Left ventricle myocardium inferior (tissue), 1 donor: ENCODE measurements around the gene MVK. TPM values are rescaled to one million over a fixed set of nuclear protein-coding genes. Genes with fewer than 3 reads are reported as not detected.

ENCODE experiments used
- DNase-seq: peaks from one replicate; pipeline ENCODE4 v3.0.0-alpha.2; 2020
- H3K27ac ChIP-seq: fragments of 200-600 bp; replicated peaks from 2 replicates; pipeline ENCODE4 v1.8.0; 2021
- H3K27me3 ChIP-seq: fragments of 200-600 bp; 2 replicates; pipeline ENCODE4 v1.8.0; 2021; ENCODE audit warnings: low read depth
- H3K36me3 ChIP-seq: fragments of 200-600 bp; 2 replicates; pipeline ENCODE4 v1.8.0; 2021
- H3K4me1 ChIP-seq: fragments of 200-600 bp; 2 replicates; pipeline ENCODE4 v1.8.0; 2021
- H3K4me3 ChIP-seq: fragments of 200-600 bp; 2 replicates; pipeline ENCODE4 v1.8.0; 2021; ENCODE audit warnings: mild to moderate bottlenecking, moderate library complexity
- H3K9me3 ChIP-seq: fragments of 200-600 bp; replicated peaks from 2 replicates; pipeline ENCODE4 v1.8.0; 2021
- intact Hi-C: fragments of 100-400 bp; cut with micrococcal nuclease; formaldehyde crosslinking; loops from one replicate; pipeline ENCODE4 v1.11.0; 2022
- total RNA-seq: library from RNA; stranded (reverse); fragmentation: NEBNext Ultra II Directional; extraction: Animal tissue kit (Norgen Biotek cat#: 25700); gene quantifications from one replicate; pipeline ENCODE4 v1.2.1, GENCODE V29; 2021
- TF ChIP-seq, protein P1 (sequence below): fragments of 200-600 bp; IDR thresholded peaks from 2 replicates; pipeline ENCODE4 v1.8.0; 2021; ENCODE audit warnings: antibody characterized with exemption, mild to moderate bottlenecking, borderline replicate concordance
- donor health status: DM: no; HTN: yes; CAD: no; lungs with severe emphysema.

MVK gene
- total RNA-seq, 1 donor from 2014 or later: 8.4 TPM

DNA sequence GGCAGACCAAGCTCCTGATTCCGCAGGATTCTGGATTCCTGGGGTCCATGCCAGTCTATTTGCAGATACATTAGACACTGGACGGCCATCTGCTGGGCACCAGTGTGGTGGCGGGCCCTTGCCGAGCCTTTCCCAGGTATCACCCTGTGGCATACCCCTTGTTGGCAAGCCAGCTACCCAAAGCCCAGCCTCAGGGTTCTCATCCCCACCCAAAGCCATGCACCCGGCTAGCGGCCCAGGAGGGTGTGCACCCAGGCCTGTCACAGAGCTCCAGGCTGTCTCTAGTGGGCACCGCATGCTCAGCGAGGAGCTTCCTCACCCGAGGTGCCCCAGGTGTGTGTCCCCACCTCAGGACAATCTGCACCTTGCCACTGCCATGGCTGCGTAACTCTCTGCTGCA is 14.0 kb upstream of the MVK start:
- Histone ChIP-seq H3K27ac (no peak overlapping the region), H3K4me3 (no peak overlapping the region), H3K4me1 (peaks cover 18% of the 10 kb centered on the region), H3K9me3 (no peaks in the 10 kb centered on the region), H3K36me3 (peaks cover 38% of the 10 kb centered on the region), H3K27me3 (no peaks in the 10 kb centered on the region)
- TF ChIP-seq, protein P1, sequence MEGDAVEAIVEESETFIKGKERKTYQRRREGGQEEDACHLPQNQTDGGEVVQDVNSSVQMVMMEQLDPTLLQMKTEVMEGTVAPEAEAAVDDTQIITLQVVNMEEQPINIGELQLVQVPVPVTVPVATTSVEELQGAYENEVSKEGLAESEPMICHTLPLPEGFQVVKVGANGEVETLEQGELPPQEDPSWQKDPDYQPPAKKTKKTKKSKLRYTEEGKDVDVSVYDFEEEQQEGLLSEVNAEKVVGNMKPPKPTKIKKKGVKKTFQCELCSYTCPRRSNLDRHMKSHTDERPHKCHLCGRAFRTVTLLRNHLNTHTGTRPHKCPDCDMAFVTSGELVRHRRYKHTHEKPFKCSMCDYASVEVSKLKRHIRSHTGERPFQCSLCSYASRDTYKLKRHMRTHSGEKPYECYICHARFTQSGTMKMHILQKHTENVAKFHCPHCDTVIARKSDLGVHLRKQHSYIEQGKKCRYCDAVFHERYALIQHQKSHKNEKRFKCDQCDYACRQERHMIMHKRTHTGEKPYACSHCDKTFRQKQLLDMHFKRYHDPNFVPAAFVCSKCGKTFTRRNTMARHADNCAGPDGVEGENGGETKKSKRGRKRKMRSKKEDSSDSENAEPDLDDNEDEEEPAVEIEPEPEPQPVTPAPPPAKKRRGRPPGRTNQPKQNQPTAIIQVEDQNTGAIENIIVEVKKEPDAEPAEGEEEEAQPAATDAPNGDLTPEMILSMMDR: no peak
- intact Hi-C loops: no loop called here
- no peak for DNase-seq

DNA sequence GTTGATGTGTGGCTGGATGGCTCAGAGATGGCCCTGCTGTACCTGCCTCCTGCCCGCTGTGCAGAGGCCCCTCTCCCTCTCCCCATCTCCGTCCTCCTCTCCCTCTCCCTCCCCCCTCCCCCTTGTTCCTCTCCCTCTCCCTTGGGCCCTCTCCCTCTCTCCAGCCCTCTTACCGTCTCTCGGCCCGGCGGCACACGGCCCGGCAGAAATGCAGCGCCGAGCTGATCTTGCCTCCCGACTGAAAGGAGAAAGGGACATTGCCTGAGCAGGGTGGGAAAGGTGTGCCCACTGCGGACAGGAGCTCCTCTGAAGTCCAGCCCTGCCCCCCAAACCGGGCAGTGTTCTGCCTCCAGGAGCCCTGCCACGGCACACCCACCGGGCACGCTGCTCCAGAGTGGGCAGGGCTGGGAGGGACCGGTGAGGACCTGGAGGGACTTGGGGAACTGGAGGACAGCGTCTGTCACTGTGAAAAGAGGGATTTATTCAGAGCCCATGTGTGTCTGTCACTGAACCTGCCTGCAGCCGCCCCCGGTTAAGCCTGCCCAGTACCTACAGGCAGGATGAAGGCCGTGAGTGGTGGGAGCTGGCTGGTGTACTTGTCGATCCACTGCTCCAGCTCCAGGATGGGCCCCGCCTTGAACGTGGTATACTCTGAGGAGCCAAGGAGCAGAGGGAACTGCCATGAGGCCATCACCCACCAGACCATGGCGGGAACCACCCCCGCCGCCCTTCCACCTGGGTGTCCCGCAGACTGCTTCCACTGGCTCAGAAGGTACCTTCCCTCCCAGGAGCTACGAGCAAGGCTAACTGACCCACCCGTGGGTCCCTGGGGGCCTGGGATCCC is 12.5 kb upstream of the MVK start:
- no peaks in the 10 kb centered on the region for H3K27me3 ChIP-seq
- DNase-seq: no peak
- no peaks in the 10 kb centered on the region for H3K9me3 ChIP-seq
- TF ChIP-seq, protein P1: no peak
- H3K4me1 ChIP-seq: peaks cover 21% of the 10 kb centered on the region
- H3K27ac ChIP-seq: no peak overlapping the region
- intact Hi-C loops: no loop called here
- H3K36me3 ChIP-seq: peaks cover 50% of the 10 kb centered on the region
- H3K4me3 ChIP-seq: no peak overlapping the region

DNA sequence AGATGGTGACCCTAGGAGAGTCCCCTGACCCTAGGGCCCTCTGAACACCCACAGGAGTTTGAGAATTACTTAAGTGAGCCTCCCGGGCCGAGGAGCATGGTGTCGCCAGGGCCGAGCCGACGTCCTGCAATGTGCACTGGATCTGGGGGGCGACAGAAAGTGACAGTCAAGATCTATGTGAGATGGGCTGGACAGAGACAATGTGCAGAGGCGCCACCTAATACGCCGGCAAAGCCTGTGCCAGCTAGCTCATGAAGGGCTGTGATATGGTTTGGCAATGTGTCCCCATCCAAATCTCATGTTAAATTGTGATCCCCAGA is 11.9 kb upstream of the MVK start:
- no peaks in the 10 kb centered on the region for H3K27me3 ChIP-seq
- intact Hi-C loops: no loop called here
- peaks cover 21% of the 10 kb centered on the region for H3K4me1 ChIP-seq
- H3K4me3 ChIP-seq: no peak overlapping the region
- TF ChIP-seq, protein P1: no peak
- no peaks in the 10 kb centered on the region for H3K9me3 ChIP-seq
- H3K27ac ChIP-seq: no peak overlapping the region
- no peak for DNase-seq
- H3K36me3 ChIP-seq: peaks cover 55% of the 10 kb centered on the region

- DNase-seq: no peak
- Histone ChIP-seq H3K4me1 (peaks cover 21% of the 10 kb centered on the region), H3K4me3 (no peak overlapping the region), H3K36me3 (peaks cover 63% of the 10 kb centered on the region), H3K27ac (peak overlapping the region; percentile 83), H3K9me3 (no peaks in the 10 kb centered on the region), H3K27me3 (no peaks in the 10 kb centered on the region)
- intact Hi-C loops: no loop called here
- TF ChIP-seq, protein P1: no peak
Measured at GRCh38 chr12:109562871-109563270, 10.7 kb upstream of the MVK start.

GRCh38 chr12:109563291-109564284 is 10.0 kb upstream of the MVK start:
- H3K27me3 ChIP-seq: no peaks in the 10 kb centered on the region
- peak overlapping the region; percentile 33 for H3K4me3 ChIP-seq
- DNase-seq: peak; percentile 49
- TF ChIP-seq, protein P1: no peak
- peaks cover 21% of the 10 kb centered on the region for H3K4me1 ChIP-seq
- peak overlapping the region; percentile 83 for H3K27ac ChIP-seq
- intact Hi-C loops: no loop called here
- no peaks in the 10 kb centered on the region for H3K9me3 ChIP-seq
- peaks cover 63% of the 10 kb centered on the region for H3K36me3 ChIP-seq
